GM12801 (cell line): Measurements from ENCODE around the gene CERS6.

Experiments
- TF ChIP-seq, protein P1 (sequence below): IDR thresholded peaks from one replicate; pipeline ENCODE4 v1.5.1; 2011; ENCODE audit warnings: control low read depth; ENCODE audit not compliant: insufficient read length; ENCODE audit errors: extremely low read depth

The CERS6 gene

DNA sequence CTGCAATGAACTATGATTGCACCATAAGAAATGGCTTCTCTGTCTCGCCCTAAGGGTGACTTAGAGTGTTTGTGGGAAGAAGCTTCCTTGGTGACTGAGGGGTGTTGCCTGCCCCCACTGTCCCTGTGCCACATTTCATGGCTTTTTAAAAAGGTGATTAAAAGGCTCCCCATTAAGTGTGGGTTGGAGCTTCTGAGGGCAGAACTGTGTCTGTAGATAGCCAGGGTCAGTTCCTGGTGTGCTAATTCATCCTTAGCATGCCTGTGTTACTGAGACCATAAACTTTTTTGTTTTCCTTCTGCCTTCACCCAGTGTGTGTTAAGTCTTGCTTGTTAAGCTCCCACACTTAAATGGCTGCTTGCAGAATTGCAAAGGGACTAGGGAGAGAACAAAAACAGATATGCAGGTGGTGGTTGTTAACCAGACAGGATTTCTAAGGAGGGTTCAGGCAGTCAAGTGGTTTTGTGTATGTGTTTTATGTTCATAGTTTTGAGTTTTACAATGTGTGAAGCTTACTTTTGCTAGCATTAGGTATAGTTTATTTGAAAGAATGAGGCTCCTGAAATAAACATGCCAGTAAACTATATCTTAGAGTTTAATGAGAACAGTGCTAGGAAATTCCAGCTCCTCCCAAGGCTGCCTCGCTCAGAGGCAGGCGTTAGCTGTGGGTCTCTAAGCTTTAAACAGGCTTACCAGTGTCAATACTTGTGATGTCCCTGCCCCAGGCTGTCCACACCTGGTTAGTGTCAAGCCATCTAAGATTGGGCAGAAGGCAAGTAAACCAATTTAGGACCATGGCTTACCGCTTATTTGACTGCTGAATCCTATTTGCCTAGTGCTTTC is 14.5 kb downstream of the CERS6 start:
- TF ChIP-seq, protein P1, sequence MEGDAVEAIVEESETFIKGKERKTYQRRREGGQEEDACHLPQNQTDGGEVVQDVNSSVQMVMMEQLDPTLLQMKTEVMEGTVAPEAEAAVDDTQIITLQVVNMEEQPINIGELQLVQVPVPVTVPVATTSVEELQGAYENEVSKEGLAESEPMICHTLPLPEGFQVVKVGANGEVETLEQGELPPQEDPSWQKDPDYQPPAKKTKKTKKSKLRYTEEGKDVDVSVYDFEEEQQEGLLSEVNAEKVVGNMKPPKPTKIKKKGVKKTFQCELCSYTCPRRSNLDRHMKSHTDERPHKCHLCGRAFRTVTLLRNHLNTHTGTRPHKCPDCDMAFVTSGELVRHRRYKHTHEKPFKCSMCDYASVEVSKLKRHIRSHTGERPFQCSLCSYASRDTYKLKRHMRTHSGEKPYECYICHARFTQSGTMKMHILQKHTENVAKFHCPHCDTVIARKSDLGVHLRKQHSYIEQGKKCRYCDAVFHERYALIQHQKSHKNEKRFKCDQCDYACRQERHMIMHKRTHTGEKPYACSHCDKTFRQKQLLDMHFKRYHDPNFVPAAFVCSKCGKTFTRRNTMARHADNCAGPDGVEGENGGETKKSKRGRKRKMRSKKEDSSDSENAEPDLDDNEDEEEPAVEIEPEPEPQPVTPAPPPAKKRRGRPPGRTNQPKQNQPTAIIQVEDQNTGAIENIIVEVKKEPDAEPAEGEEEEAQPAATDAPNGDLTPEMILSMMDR, result no peak

DNA sequence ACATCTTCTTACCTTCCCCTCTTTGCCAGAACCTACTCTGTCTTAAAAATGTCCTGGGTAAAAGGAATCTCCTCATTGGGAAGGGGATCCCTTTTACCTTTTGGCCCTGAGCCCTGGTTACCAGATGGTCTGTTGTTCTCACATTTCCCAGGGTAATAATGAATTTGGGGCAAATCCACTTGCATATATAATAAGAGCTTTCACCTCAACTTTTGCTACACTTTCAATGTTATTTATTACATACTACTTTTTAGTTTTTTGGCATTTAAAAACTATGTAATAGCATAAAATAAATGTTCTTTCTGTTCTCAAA is 15.0 kb downstream of the CERS6 start:
- TF ChIP-seq, protein P1, result no peak

DNA sequence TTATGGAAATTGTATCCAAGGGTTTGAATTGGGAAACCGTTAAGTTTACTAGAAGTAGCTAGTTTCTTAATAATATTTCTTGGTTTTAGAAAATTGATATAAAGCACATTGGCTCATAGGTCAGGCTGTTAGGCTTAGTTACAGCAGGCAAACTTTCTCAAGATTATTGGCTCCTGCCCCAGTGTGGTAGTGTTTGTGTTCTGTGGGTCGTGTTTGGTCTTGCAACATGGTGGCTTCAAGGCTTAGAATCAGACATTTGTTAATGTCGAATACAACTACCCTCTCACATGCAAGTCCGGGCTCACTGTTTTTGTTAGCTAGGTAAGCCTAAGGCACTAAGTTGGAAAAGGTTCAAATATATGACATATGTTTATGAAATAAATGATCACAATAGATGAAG is 19.6 kb downstream of the CERS6 start:
- TF ChIP-seq, protein P1, result no peak

DNA sequence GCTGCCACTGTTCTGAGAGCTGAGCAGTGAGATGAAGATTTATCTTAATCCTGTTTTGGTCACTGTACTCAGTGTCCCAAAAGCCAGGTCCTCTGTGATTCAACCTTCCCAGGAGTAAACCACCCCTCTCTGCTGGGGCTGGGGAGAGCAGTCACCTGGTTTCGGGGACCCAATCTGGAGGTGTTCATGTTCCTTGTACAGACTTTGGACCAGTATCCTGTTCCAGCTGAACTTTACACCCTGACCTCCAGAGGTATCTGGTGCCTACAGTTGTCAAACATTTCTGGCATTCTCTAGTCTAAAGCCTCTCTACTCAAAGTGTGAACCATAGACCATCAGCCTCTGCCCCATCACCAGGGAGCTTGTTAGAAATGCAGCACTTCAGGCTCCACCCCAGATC is 22.1 kb downstream of the CERS6 start:
- TF ChIP-seq, protein P1, result no peak

DNA sequence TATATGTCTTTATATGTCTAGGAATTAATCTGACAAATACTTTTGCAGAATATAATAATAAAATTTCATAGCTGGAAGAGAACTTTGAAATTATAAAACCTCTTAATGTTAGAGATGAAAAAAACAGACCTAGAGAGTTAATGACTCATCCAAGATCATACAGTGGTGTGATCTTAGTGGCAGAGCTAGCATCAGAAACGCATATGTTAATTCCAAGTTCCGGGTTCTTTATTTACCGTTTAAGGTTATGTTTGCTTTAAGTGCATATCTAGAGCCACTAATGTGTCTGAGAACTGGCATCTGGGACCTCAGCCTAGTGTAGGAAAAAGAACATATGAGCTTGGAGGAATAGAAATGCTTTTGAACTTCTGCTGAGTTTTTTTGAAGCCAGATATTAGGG is 24.3 kb downstream of the CERS6 start:
- TF ChIP-seq, protein P1, result no peak

DNA sequence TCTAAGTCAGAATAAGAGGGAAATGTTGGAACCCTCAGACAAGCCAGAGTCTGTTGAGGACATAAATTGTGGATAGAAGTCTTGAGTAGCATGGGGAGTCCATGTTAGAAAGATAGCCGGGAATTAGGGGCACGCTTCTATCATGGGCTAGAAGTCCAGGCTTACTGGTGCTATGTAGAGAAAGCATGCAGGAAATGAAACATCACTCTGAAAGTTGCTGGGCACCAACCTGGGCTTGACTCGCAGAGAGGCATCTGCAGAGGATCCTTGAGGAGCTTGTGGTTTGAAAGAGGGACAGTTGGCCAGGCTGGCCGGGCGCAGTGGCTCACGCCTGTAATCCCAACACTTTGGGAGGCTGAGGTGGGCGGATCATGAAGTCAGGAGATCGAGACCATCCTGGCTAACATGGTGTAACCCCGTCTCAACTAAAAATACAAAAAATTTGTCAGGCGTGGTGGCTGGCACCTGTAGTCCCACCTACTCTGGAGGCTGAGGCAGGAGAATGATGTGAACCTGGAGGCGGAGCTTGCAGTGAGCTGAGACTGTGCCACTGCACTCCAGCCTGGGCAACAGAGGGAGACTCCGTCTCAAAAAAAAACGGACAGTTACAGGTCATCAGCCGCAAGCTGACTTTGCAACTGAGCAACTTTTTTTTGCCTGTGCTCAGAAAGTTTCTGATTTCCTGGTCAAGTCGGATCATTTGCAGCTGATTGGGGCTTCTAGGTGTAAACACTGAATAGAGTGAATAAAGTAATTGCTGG is 24.9 kb downstream of the CERS6 start:
- TF ChIP-seq, protein P1, result no peak

DNA sequence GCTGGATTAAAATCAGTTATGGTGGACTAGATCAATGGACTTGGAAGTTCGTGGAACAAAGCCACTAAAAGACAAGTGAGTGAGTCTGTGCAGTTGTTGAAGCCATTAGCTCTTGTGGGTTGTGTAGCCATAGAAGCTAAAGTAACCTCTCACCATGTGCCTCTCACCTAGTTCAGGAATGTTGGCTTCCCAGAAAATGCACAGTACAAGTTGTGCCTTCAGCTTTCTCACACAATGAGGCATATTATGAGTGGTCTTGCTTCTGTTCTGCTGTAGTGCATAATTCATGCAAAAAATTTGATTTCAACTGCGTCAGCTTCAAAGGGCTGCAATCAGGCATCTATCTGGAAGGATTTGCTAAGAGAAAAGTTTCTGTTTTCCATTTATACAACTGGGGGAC is 26.2 kb downstream of the CERS6 start:
- TF ChIP-seq, protein P1, result no peak
